Fibroblast of villous mesenchyme (primary cell): Measurements from ENCODE around the gene HECTD1. TPM values are rescaled to one million over a fixed set of nuclear protein-coding genes. Genes with fewer than 3 reads are reported as not detected.
"Not testable (repeated sequence)": the region's sequence is repeated elsewhere in the genome, so short reads cannot be mapped to it uniquely, and the experiment has no call there.

Source experiments
- DNase-seq: peaks from one replicate; pipeline ENCODE4 v3.0.0-alpha.2; 2010; ENCODE audit warnings: low read depth
- H3K4me3 ChIP-seq: 2 replicates; pipeline ENCODE4 v1.5.1; 2011; ENCODE audit warnings: low read depth, mild to moderate bottlenecking, low read length
- total RNA-seq: library from RNA; depleted of rRNA; stranded (reverse); fragments of >200 nt; gene quantifications from 2 replicates; pipeline ENCODE4 v1.2.3, GENCODE V29; 2012
- TF ChIP-seq, protein P1 (sequence below): IDR thresholded peaks from 2 replicates; pipeline ENCODE4 v1.5.1; 2012; ENCODE audit warnings: low read depth, mild to moderate bottlenecking, low read length; ENCODE audit not compliant: insufficient read depth

Gene HECTD1
- total RNA-seq, 1 donor, result 283 TPM

DNA sequence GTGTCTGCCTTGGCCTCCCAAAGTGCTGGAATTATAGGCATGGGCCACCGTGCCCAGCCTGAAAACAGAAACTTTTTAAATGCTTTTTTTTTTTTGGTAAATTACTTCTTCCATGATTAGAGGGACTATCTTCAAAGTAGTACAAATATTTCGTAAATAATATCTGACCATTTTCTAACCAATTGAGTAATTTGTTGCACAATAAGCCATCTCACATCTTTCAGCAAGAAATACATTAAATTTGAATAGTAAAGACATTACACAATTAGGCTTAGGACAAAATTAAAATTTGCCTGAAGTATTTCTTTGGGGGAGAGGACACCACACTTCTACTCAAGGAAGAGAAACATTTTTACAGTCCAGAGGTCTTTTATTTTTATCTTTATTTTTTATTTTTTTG, 96.7 kb downstream of the HECTD1 start:
- DNase-seq, result peak; percentile 61
- no peak overlapping the region for H3K4me3 ChIP-seq
- TF ChIP-seq, protein P1, sequence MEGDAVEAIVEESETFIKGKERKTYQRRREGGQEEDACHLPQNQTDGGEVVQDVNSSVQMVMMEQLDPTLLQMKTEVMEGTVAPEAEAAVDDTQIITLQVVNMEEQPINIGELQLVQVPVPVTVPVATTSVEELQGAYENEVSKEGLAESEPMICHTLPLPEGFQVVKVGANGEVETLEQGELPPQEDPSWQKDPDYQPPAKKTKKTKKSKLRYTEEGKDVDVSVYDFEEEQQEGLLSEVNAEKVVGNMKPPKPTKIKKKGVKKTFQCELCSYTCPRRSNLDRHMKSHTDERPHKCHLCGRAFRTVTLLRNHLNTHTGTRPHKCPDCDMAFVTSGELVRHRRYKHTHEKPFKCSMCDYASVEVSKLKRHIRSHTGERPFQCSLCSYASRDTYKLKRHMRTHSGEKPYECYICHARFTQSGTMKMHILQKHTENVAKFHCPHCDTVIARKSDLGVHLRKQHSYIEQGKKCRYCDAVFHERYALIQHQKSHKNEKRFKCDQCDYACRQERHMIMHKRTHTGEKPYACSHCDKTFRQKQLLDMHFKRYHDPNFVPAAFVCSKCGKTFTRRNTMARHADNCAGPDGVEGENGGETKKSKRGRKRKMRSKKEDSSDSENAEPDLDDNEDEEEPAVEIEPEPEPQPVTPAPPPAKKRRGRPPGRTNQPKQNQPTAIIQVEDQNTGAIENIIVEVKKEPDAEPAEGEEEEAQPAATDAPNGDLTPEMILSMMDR, result no peak

DNA sequence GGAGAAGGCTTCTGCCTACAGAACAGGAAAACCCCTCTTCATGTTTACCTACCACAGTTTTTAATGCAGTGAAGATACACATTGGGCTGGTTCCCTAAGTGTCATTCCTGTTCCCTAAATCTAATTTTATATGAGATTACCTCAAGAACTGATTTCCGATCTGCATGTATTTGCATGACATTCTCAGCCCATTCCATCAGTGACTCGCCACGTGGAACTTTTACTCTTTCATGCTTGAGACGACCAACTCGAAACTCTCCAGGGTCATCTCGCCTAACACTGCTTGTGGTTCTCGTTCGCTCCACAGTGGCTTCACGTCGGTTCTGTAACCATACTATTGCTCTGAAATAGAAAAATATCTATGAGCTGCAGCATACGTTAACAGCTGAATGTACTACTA, 98.3 kb downstream of the HECTD1 start:
- DNase-seq, result no peak
- TF ChIP-seq, protein P1, result no peak
- H3K4me3 ChIP-seq, result no peak overlapping the region

DNA sequence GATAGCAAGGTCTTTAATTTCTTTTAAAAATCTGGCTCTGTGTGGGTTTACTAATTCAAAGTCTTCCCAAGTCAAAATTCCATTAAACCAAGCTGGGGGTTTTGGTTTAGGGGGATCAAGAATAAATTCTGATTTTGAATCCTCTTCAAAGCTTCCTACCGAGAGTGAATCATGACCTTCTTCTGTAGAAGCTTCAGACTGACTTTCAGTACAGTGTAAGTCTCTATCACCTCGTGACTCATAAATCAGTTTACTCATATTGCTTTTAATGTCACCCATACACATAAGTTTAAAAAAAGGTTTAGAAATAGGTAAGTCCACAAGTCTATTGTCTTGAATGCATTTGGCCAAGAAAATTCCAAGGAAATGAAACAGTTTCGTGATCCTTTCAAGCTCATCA, 100.8 kb downstream of the HECTD1 start:
- TF ChIP-seq, protein P1, result no peak
- no peak overlapping the region for H3K4me3 ChIP-seq
- peak; percentile 18 for DNase-seq

DNA sequence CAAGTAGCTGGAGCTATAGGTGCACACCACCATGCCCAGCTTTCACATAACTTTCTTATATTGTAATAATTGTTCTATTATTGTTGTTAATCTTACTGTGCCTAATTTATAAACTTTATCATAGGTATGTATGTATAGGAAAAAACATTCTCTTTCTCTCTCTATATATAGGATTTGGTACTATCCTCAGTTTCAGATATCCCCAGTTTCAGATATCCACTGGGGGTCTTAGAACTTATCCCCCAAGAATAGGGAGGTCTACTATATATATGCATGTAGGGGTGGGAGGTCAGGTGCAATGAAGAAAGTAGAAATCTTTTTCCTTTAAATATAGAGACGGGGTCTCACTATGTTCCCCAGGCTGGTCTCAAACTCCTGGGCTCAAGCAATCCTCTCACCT, 110.5 kb downstream of the HECTD1 start:
- DNase-seq, result no peak
- H3K4me3 ChIP-seq, result no peak overlapping the region
- TF ChIP-seq, protein P1, result no peak

DNA sequence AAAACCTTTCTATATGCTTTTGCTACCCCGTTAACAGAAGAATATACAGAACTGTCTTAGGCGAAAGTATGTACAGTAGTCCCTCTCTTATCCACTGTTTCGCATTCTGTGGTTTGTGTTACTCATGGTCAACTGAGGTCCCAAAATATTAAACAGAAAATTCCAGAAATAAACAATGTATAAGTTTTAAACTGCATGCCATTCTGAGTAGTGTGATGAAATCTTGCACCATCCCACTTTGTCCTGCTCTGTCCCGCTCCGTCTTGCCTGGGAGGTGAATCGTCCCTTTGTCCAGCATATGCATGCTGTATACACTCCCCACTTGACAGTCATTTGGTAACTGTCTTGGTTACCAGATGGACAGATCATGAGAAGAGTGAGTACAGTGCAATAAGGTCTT, 111.3 kb downstream of the HECTD1 start:
- TF ChIP-seq, protein P1, result no peak
- DNase-seq, result peak; percentile 84
- no peak overlapping the region for H3K4me3 ChIP-seq

DNA sequence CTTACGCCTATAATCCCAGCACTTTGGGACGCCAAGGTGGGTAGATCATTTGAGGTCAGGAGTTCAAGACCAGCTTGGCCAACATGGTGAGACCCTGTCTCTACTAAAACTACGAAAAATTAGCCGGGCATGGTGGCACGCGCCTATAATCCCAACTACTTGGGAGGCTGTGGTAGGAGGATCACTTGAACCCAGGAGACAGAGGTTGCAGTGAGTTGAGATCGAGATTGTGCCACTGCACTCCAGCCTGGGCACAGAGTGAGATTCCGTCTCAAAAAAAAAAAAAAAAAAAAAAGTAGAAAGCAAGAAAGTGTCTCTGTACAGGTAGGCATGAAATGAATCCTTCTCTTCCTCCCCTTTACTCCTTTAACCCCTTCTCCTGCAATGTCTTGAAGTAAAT, 111.8 kb downstream of the HECTD1 start:
- not testable (repeated sequence) for H3K4me3 ChIP-seq, DNase-seq

DNA sequence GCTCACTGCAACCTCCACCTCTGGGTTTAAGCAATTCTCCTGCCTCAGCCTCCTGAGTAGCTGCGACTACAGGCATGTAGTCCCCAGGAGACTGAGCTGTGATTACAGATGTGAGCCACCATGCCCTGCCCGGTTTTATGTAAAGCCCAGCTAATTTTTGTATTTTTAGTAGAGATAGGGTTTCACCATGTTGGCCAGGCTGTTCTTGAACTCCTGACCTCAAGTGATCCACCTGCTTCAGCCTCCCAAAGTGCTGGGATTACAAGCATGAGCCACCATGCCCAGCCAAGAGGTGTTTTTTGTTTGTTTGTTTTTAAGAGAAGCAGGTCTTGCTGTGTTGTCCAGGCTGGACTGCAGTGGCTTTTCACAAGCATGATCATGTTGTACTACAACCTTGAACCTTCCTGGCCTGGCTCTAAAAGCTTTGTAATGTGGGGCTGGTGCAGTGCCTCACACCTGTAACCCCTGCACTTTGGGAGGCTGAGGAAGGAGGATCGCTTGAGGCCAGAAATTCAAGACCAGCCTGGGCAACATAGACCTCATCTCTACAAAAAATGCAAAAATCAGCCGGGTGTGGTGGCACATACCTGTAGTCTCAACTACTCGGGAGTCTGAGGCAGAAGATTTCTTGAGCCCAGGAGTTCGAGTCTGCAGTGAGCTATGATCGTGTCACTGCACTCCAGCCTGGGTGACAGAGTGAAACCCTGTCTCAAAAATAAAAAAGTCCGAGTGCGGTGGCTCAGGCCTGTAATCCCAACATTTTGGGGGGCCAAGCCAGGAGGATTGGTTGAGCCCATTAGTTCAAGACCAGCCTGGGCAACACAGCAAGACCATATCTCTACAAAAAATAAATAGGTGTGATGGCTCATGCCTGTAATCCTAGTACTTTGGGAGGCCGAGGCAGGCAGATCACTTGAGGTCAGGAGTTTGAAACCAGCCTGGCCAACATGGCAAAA, 113.4 kb downstream of the HECTD1 start:
- not testable (repeated sequence) for DNase-seq, H3K4me3 ChIP-seq
